ENCODE data around the gene MIA.
"Not testable (repeated sequence)": the region's sequence is repeated elsewhere in the genome, so short reads cannot be mapped to it uniquely, and the experiment has no call there.

MIA gene

DNA sequence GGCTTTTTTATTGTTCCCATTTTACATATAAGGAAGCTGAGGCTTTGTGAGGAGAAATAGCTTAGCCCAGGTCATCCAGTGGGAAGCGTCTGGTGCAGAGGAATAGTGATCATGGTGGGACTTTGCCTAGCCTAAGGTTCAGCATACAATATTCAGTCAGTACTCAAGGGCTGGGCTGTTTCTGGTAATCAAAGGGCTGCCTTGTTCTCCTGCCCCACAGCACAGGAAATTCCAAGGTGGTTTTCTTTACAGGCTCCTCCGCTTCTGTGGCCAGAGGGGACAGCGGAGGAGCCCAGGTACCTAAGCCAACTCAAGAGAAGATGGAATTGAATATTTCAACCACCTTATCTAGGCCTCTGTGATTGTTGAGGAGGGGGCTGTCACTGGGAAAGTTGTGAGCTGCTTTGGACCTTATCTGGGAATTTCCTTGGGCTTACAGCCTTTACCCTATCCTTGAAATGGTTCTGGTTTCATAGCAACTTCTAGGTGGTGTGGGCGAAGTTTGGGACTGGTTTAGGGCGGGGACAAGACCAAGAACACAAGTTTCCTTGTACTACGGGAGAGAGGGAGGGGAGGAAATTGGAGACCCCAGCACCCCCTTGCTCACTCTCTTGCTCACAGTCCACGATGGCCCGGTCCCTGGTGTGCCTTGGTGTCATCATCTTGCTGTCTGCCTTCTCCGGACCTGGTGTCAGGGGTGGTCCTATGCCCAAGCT is at the start of gene MIA:
TSS of gene MIA (plus strand) at position 606 of the 716 bp plus-strand sequence. CDS start at position 628, 22 bp downstream.
- DNase-seq (ENCODE audit: low read depth in 2 of 2, low spot score in 1 of 2) = no peak

- DNase-seq (ENCODE audit: low read depth in 2 of 2, low spot score in 1 of 2) = no peak
Observed at GRCh38 chr19:40726279-40726678, 49.0 kb upstream of the MIA start.

GRCh38 chr19:40730065-40730464 is 45.3 kb upstream of the MIA start:
- DNase-seq (ENCODE audit: low read depth in 2 of 2, low spot score in 1 of 2) = not testable (repeated sequence)

GRCh38 chr19:40732304-40732703 is 43.0 kb upstream of the MIA start:
- DNase-seq (ENCODE audit: low read depth in 2 of 2, low spot score in 1 of 2) = not testable (repeated sequence)

DNA sequence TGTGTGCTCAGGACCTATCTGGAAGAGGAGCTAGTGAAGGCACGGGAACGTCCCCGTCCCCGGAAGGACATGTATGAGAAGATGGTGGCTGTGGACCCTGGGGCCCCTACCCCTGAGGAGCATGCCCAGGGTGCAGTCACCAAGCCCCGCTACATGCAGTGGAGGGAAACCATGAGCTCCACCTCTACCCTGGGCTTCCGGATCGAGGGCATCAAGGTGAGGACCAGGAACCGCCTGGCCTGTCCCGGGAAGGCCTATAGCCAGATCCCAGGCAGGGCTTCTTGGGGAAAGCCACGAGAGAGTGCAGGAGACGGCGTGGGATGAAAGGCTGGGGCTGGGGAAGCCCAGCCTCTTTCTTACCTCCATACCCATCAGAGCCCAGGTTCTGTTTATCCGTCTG is 42.2 kb upstream of the MIA start:
- no peak for DNase-seq (ENCODE audit: low read depth in 2 of 2, low spot score in 1 of 2)

- no peak for DNase-seq (ENCODE audit: low read depth in 2 of 2, low spot score in 1 of 2)
Observed at GRCh38 chr19:40735013-40735771, 40.1 kb upstream of the MIA start.

DNA sequence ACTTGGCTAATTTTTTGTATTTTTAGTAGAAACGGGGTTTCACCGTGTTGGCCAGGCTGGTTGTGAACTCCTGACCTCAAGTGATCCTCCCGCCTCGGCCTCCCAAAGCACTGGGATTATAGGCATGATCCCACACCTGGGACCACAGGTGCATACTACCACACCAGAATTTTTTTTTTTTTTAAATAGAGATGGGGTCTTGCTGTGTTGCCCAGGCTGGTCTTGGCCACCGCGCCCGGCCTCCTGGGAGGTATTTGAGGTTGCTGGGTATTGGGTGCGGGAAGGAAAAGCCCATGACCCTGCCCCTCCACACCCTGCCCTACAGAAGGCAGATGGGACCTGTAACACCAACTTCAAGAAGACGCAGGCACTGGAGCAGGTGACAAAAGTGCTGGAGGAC is 38.7 kb upstream of the MIA start:
- DNase-seq (ENCODE audit: low read depth in 2 of 2, low spot score in 1 of 2) = no peak

DNA sequence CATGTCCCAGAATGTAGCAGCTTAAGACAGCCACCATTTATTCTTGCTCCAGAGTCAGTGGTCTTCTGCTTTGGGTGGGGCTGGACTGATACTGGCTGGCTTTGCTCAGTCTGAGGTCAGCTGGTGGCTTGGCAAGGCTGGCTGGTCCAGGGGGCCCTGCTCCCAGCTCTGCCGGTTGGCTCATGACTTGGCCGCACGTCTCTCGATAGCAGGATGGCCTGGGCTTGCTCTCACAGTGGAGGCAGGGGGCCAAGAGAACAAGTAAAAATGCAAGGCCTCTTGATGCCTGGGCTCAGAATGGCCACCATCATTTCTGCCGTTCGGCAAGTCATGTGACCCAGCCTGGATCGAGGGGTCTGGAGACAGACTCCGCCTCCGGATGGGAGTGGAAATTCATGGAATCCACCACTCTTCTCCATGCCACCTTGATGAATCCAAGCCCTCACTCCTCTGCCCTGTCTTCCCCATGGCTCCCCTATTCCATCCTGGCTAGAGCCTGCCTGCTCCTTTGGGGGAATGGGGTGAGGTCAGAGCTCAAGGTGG is 38.1 kb upstream of the MIA start:
- no peak for DNase-seq (ENCODE audit: low read depth in 2 of 2, low spot score in 1 of 2)

- no peak for DNase-seq (ENCODE audit: low read depth in 2 of 2, low spot score in 1 of 2)
Observed at GRCh38 chr19:40739030-40739839, 36.1 kb upstream of the MIA start.

GRCh38 chr19:40739871-40740703 is 35.2 kb upstream of the MIA start:
- DNase-seq (ENCODE audit: low read depth in 2 of 2, low spot score in 1 of 2) = no peak

DNA sequence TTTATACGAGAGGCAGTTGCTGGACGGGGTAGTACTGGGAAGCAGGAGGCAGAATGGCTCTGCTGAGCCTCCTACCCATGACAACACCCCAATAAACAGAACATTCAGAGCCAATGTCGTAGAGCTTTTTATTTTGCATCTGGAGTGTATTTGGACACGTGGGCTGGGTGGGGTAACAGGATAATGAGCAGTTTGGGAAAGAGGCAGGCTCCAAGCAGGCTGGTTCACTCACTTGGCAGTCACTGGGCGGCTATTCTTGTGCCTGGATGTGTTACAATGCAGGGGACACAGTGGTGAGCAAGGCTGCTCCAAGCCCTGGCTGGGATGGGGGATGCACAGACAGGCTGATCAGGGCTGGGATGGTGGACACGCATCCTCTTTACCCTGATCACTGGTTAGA is 34.6 kb upstream of the MIA start:
- no peak for DNase-seq (ENCODE audit: low read depth in 2 of 2, low spot score in 1 of 2)

- DNase-seq (ENCODE audit: low read depth in 2 of 2, low spot score in 1 of 2) = no peak
Observed at GRCh38 chr19:40741527-40742390, 33.6 kb upstream of the MIA start.

- DNase-seq (ENCODE audit: low read depth in 2 of 2, low spot score in 1 of 2) = no peak
Observed at GRCh38 chr19:40742477-40742876, 32.8 kb upstream of the MIA start.

DNA sequence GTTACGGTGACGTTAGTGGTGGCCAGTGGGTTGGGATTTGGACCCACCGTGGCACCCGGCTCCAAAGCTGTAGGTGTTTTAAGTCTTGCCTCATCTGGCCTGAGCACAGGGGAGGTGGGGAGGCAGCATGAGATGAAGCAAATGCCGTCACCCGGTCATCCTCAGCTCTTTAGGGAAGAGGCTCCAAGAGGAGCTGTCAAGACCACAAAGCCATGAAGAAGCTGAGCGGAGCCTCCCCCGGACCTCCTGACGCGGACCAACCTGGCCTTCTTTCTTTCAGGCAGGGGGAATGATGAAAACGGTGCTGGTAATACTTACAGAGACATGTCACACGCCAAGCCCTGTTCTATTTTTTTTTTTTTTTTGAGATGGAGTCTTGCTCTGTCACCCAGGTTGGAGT is 32.4 kb upstream of the MIA start:
- DNase-seq (ENCODE audit: low read depth in 2 of 2, low spot score in 1 of 2) = no peak

DNA sequence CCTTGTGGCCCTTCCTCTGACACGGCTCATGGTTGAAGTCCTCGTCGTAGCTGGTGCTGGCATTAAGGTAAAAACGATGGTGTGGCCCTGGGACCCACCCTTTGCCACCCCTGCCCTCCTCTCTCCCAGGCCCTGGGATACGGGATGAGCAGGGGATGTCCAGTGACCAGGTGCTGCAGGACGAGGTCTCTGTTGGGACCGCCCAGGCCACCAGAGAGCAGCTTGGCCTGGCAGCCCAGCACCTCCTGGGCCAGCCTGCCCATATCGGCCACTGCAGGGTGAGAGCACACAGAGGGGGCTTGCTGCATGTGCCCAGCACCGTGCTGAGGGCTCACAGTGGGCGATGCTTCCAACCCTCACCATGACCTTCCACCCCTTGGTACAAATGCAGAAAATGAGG is 31.4 kb upstream of the MIA start:
- no peak for DNase-seq (ENCODE audit: low read depth in 2 of 2, low spot score in 1 of 2)

DNA sequence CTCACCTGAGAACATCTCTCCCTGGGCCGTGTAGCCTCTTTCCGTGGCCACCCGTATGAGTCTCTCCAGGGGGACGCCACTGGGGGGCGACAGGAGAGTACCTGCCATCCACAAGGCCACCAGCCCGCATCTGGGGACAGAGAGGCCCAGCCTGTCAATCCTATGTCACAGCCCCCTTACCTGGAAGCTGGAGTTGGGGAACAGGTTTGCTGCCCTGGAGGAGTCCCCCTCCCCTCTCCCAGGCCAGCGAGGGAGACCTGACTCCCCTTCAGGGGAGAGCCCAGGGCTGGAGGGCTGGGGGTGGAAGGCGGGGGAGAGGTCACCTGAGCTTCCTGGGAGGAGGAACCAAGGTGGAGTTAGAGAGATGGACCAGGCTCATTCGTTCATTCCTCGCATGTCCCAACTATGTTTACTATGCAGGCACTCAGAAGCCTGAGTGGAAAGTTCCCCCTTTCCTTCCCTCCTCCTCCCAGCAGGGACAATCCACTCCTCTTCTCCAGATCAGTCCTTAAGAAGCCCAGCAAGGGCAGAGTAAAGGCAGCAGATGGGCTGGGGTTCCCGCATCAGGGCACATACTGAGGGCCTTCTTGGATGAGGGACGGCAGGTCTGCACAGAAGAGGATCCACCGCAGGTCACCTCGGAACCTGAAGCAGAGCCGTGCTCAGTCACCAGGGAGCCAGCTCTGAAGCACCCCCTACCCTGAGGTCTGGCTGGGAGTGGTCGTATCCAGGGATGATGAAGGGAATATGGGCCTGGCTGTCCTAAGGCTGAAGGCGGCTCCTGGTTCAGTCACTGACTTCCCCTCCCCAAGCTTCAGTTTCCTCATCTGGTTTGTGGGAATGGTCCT is 30.5 kb upstream of the MIA start:
- DNase-seq (ENCODE audit: low read depth in 2 of 2, low spot score in 1 of 2) = no peak

DNA sequence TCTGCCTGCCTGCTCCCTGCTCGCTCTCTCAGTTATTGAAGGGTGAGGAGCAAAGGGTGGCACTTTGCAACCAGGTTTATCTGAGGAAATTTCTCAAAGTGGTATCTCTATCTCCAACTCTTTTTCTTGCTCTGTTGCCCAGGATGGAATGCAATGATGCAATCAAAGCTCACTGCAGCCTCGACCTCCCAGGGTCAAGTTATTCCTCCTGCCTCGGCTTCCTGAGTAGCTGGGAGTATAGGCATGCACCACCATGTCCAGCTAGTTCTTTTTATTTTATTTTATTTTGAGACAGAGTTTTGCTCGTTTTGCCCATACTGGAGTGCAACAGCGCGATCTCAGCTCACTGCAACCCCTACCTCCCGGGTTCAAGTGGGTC is 29.9 kb upstream of the MIA start:
- DNase-seq (ENCODE audit: low read depth in 2 of 2, low spot score in 1 of 2) = no peak

GRCh38 chr19:40747536-40747935 is 27.8 kb upstream of the MIA start:
- no peak for DNase-seq (ENCODE audit: low read depth in 2 of 2, low spot score in 1 of 2)

Data from stimulated activated CD8-positive, alpha-beta memory T cell treated with anti-CD3 and anti-CD28 coated beads, Interleukin-4, amount 100 ng/mL, for 1 hour (primary cell).